GM12865 (cell line): Measurements from ENCODE around the gene SUSD4.
"Not testable (repeated sequence)": the region's sequence is repeated elsewhere in the genome, so short reads cannot be mapped to it uniquely, and the experiment has no call there.

Experiments
- DNase-seq: peaks from one replicate; pipeline ENCODE4 v3.0.0; 2010; ENCODE audit warnings: low read depth
- H3K4me3 ChIP-seq: 2 replicates; pipeline ENCODE4 v1.5.1; 2011; ENCODE audit warnings: mild to moderate bottlenecking, low read depth, low read length, control low read depth
- CTCF ChIP-seq: IDR thresholded peaks from 2 replicates; pipeline ENCODE4 v1.5.1; 2011; ENCODE audit warnings: low read length, control low read depth, low read depth, inconsistent platforms; ENCODE audit not compliant: insufficient read depth; ENCODE audit errors: missing control alignments

The SUSD4 gene

GRCh38 chr1:223258751-223259198 is 105.2 kb downstream of the SUSD4 start:
- no peak overlapping the region for H3K4me3 ChIP-seq
- no peak for DNase-seq
- TF ChIP-seq CTCF, result no peak

DNA sequence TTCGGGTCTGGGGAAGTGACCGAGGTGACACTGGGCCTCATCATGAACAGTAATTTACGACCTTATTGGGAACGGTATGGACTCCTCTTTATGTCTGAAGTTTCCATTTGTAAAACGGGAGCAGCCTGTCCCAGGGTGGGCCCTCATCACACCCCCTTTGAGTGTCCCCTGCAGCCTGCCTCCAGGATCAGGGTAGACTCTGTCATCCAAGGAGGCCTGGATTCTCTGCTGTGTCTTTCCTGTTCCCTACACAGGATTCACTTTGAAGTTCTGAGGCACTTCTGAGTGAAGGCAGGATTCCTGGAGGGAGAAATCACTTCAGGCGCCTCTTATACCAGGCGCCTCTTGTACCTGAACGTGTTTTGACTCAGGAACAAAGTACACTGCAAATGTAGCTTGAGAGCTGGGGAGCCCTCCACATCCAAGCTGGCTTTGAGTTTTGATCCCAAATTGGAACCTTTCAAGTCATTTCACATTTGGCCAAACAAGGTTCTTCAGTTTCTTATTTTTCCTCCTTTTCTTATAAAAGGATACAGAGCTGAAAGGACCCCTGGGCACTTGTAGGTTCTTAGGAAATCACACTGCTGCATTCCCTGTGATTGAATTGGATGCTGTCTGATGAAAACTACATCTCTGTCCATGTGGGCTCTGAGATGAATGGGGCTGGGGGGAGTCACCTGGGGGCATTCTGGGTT is 106.0 kb downstream of the SUSD4 start:
- no peak for TF ChIP-seq CTCF
- no peak overlapping the region for H3K4me3 ChIP-seq
- no peak for DNase-seq

GRCh38 chr1:223256034-223256433 is 107.9 kb downstream of the SUSD4 start:
- no peak for DNase-seq
- TF ChIP-seq CTCF, result no peak
- no peak overlapping the region for H3K4me3 ChIP-seq

GRCh38 chr1:223253916-223254315 is 110.1 kb downstream of the SUSD4 start:
- no peak for TF ChIP-seq CTCF
- no peak for DNase-seq
- H3K4me3 ChIP-seq, result no peak overlapping the region

- not testable (repeated sequence) for H3K4me3 ChIP-seq, DNase-seq
Measured at GRCh38 chr1:223251387-223251786, 112.6 kb downstream of the SUSD4 start.

DNA sequence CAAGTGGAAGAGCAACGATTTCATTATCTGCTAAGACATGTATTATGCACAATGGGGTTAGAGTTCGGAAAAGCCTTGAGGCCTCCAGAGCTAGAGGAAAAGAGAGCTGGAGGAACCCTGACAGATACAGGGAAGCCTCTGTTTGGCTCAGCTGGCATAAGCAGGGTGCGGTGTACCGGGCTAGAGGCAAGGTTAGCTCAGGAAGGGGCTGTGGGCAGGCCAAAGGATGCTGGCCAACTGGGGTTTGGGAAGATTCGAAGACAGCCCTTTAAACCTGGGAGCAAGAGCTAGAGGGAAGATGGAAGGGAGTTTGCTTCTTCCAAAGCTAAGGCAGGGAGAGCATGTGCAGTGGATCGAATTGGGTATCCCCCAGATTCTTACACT is 113.4 kb downstream of the SUSD4 start:
- no peak overlapping the region for H3K4me3 ChIP-seq
- no peak for TF ChIP-seq CTCF
- no peak for DNase-seq

- DNase-seq, result no peak
- no peak overlapping the region for H3K4me3 ChIP-seq
- no peak for TF ChIP-seq CTCF
Measured at GRCh38 chr1:223249854-223250631, 113.9 kb downstream of the SUSD4 start.
